Natural killer cell treated with Interleukin-12 subunit alpha and Interleukin-12 subunit beta and Interleukin-15 and Interleukin-18, amount 100 ng/mL, for 72 hours (primary cell): ENCODE data around the gene AFF3. TPM values are rescaled to one million over a fixed set of nuclear protein-coding genes. Genes with fewer than 3 reads are reported as not detected.

Source experiments
- ATAC-seq, 2 donors: fragments of 150-1000 bp; cut with Tn5 transposase in 1 of 2; sonication (Bioruptor Pico), chemical (Tn5 transposase) in 1 of 2; 2 replicates each; pipeline ENCODE4 v1.10.0; 2021
- DNase-seq: peaks from one replicate; pipeline ENCODE4 v3.0.0; 2022; ENCODE audit warnings: low spot score
- H3K27ac Mint-ChIP-seq, 2 donors: 1 replicate in 1 of 2; 2 replicates in 1 of 2; pipeline ENCODE4 v1.8.0; 2022; ENCODE audit warnings: mixed read lengths in 2 of 2, mild to moderate bottlenecking in 1 of 2, moderate library complexity in 1 of 2
- H3K27me3 Mint-ChIP-seq, 2 donors: 1 replicate in 1 of 2; 2 replicates in 1 of 2; pipeline ENCODE4 v1.8.0; 2022; ENCODE audit warnings: mixed read lengths in 2 of 2
- H3K36me3 Mint-ChIP-seq: one replicate; pipeline ENCODE4 v1.8.0; 2022; ENCODE audit warnings: mixed read lengths
- H3K4me1 Mint-ChIP-seq, 2 donors: 1 replicate in 1 of 2; 2 replicates in 1 of 2; pipeline ENCODE4 v1.8.0; 2022; ENCODE audit warnings: low read depth in 2 of 2, mixed read lengths in 2 of 2, mild to moderate bottlenecking in 1 of 2
- H3K4me3 Mint-ChIP-seq: one replicate; pipeline ENCODE4 v1.8.0; 2022; ENCODE audit warnings: mixed read lengths
- H3K9me3 Mint-ChIP-seq: 2 replicates; pipeline ENCODE4 v1.8.0; 2022; ENCODE audit warnings: mixed read lengths
- total RNA-seq, 2 donors: library from RNA; stranded (reverse); gene quantifications; one replicate each; pipeline ENCODE4 v1.2.3, GENCODE V29; 2022

AFF3 gene
- total RNA-seq, 2 donors from 2014 or later, result 1.5 TPM; not detected in 1

GRCh38 chr2:99877963-99878362, 264.4 kb downstream of the AFF3 start:
- H3K9me3 Mint-ChIP-seq, result no peaks in the 10 kb centered on the region
- H3K36me3 Mint-ChIP-seq, result no peaks in the 10 kb centered on the region
- peaks cover 0 to 10% of the 10 kb centered on the region in 2 donors for H3K27me3 Mint-ChIP-seq
- H3K4me3 Mint-ChIP-seq, result no peak overlapping the region
- DNase-seq, result no peak
- no peak overlapping the region for H3K27ac Mint-ChIP-seq
- ATAC-seq, result no peak
- H3K4me1 Mint-ChIP-seq, result no peaks in the 10 kb centered on the region

- ATAC-seq, result no peak
- Mint-ChIP-seq H3K27me3 (peaks cover 0 to 10% of the 10 kb centered on the region in 2 donors), H3K4me1 (no peaks in the 10 kb centered on the region), H3K36me3 (no peaks in the 10 kb centered on the region), H3K4me3 (no peak overlapping the region), H3K27ac (no peak overlapping the region), H3K9me3 (no peaks in the 10 kb centered on the region)
- no peak for DNase-seq
These were observed 265.4 kb downstream of the AFF3 start for GRCh38 chr2:99876956-99877355.

DNA sequence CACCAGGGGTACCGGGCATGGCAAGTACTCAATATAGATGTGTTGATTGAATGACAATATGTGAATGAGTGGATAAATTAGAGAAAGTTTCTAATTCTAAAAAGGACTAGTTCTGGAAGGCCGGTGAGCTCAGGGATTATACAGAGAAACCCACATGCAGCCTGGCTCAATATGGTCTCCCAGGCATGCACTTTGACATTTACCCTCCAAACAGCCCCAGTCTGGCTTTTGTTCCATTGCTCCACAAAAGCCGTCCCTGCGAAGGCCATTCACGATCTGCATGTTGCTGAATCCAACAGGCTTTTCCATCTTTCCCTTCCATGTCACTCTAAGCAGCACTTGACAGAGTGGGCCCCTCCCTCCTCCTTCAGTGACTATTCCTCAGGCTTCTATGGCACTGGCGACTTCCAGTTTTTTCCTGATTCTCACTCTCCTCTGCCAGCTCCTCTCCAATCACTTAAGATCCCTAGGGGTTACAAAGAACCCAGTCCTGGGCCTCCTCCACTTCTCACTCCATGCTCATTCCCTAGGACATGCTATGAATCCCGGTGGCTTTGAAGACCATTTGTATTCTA, 266.7 kb downstream of the AFF3 start:
- no peak overlapping the region for H3K4me3 Mint-ChIP-seq
- no peaks in the 10 kb centered on the region for H3K9me3 Mint-ChIP-seq
- H3K36me3 Mint-ChIP-seq, result no peaks in the 10 kb centered on the region
- H3K27ac Mint-ChIP-seq, result no peak overlapping the region
- no peak for ATAC-seq
- H3K4me1 Mint-ChIP-seq, result no peaks in the 10 kb centered on the region
- H3K27me3 Mint-ChIP-seq, result peaks cover 0 to 10% of the 10 kb centered on the region in 2 donors
- DNase-seq, result no peak

DNA sequence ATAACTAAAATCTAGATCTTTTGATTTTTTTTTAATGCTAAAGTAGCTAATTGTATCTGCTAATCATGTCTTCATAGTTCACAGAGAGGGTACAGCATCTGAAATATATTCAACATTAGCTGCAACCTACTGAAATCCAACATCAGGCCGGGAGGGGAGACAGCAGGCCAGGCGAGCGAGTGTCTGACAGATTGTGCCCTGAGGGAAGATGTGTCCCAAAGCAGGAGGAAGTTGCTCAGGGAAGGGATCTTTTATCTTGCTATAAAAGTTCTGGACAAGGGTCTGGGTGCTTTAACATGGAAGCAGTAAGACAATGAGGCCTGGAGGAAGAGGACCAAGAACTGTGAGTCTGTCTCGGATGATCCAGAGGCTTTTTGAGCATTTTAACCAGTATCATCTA, 274.1 kb downstream of the AFF3 start:
- H3K27ac Mint-ChIP-seq, result no peak overlapping the region
- ATAC-seq (no peak), DNase-seq (no peak)
- H3K4me3 Mint-ChIP-seq, result no peak overlapping the region
- H3K4me1 Mint-ChIP-seq, result peaks cover 0 to 4% of the 10 kb centered on the region in 2 donors
- H3K27me3 Mint-ChIP-seq, result peaks cover 0 to 14% of the 10 kb centered on the region in 2 donors
- H3K9me3 Mint-ChIP-seq, result no peaks in the 10 kb centered on the region
- no peaks in the 10 kb centered on the region for H3K36me3 Mint-ChIP-seq

DNA sequence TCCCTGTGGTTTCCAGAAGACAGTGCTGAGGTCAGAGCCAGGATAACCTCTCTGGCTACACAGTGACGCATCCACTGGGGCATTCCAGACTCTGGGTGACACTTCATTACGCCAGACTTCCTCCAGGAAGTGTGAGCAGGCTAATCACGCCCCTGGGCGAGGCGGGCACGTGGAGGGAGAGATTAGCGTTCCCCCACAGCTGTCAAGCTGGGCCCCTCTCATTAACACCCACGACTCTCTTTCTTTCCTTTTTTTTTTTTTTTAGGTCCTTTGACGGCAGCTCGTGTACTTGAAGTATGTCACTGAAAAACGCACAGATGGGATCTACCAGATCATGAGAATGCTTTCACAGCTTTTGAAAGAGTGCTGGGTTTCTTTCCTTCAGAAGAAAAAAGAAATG, 274.6 kb downstream of the AFF3 start:
- no peaks in the 10 kb centered on the region for H3K9me3 Mint-ChIP-seq
- ATAC-seq, result no peak

GRCh38 chr2:99865818-99866676, 276.3 kb downstream of the AFF3 start:
- DNase-seq, result no peak
- Mint-ChIP-seq H3K36me3 (no peaks in the 10 kb centered on the region), H3K4me1 (peaks cover 4 to 5% of the 10 kb centered on the region in 2 donors), H3K9me3 (no peaks in the 10 kb centered on the region), H3K27me3 (peaks cover 0 to 14% of the 10 kb centered on the region in 2 donors), H3K27ac (no peak overlapping the region), H3K4me3 (no peak overlapping the region)
- ATAC-seq, result no peak

More for the DNA sequence above, 274.6 kb downstream of the AFF3 start:
- H3K36me3 Mint-ChIP-seq, result no peaks in the 10 kb centered on the region
- no peak for DNase-seq
- no peak overlapping the region for H3K27ac Mint-ChIP-seq
- H3K4me1 Mint-ChIP-seq, result peaks cover 0 to 4% of the 10 kb centered on the region in 2 donors
- no peak overlapping the region for H3K4me3 Mint-ChIP-seq
- H3K27me3 Mint-ChIP-seq, result peaks cover 0 to 14% of the 10 kb centered on the region in 2 donors

DNA sequence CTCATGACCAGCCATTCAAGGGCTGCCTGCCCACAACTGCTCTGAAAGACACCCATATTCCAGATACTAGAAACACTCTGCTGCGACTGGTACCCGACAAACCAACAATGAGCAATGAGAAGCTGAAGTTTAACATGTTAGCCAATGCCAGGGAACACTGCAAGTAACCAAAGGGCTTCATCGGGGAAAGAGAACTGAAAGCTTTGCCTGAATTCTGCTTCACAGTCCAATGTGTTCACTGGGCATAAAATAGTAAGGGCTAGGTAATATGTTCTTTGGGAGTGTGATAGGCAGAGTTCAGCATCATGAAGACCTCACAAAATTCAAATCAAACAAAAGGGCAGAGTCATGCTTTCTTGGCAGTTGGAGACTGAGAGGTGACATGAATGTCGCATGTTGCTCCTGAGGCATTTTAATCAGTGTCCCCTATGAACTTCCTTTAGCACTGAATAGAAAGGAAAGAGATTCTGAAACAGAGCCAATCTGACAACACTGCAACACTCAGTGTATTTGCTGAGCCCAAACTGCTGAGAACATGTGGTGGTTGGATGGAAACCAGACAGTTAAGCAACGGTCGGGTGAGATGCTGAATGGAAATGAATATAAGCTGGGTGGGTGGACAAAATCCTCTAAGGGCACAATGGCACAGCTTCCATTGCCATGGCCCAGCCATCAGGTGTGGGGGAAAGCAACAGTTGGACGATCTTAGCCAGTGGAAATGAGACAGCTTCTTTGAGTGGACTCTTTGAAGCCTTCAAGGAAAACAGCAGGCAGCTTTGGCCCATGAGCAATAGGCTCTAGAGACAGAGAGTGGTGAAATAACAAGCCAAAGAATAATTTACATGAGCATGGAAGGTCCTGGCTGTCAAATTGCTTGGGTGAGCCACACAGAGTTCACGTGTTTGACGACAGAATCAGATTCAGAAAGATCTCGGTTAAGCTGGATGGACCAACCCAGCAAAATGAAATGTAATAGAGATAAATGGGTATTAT, 277.5 kb downstream of the AFF3 start:
- Mint-ChIP-seq H3K27ac (no peak overlapping the region), H3K9me3 (no peaks in the 10 kb centered on the region), H3K27me3 (peaks cover 0 to 14% of the 10 kb centered on the region in 2 donors), H3K36me3 (no peaks in the 10 kb centered on the region), H3K4me3 (no peak overlapping the region), H3K4me1 (peaks cover 4 to 5% of the 10 kb centered on the region in 2 donors)
- ATAC-seq (no peak), DNase-seq (no peak)

DNA sequence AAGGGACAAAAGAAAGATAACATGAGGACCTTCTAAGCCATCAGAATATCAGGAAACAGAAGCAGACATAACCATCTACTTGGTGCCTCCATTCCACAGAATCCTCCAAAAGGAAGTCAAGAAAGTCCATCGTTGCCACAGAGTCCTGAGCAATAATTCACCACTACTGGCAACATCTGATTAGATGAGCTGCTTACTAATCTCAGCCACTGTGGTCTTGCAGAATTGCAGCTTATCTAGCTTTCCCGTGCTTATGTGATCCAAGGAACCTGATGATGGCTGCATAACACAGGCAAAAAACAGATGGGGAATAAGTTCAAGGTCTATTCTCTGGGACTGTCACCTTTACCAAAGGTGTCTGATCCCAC, 278.5 kb downstream of the AFF3 start:
- no peak overlapping the region for H3K4me3 Mint-ChIP-seq
- DNase-seq (no peak), ATAC-seq (no peak)
- H3K9me3 Mint-ChIP-seq, result no peaks in the 10 kb centered on the region
- H3K27ac Mint-ChIP-seq, result no peak overlapping the region
- peaks cover 0 to 21% of the 10 kb centered on the region in 2 donors for H3K27me3 Mint-ChIP-seq
- H3K4me1 Mint-ChIP-seq, result peaks cover 4 to 5% of the 10 kb centered on the region in 2 donors
- H3K36me3 Mint-ChIP-seq, result no peaks in the 10 kb centered on the region

DNA sequence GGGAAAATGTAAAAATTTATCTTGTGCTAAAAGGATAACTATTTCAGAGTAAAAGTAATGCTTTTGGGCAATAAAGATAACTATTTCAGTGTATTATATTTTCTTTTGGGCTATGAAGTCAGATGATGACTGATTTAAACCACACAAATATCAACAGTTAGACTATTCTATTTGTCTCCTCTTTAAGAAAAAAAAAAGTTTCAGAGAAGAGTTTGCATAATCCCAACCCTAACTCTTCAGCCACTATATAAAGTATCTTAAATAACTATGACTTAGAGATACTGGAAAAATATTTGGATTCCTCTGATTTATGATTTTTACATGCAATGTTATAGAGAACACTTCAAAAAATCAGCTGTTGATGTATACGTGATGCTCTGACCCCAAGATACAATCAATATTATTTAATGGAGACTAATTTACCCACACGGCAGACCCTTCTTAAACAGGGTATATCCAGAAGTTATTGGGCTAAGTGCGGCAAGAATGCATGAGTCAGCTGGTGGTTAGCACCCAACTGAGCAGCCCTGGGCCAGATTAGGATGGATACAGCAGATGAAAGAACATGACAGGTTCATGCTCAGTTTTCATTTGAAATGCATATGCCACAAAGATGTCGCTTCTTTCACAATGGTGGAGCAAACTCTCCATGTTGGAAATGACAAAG, 279.0 kb downstream of the AFF3 start:
- no peaks in the 10 kb centered on the region for H3K9me3 Mint-ChIP-seq
- ATAC-seq, result no peak
- H3K36me3 Mint-ChIP-seq, result no peaks in the 10 kb centered on the region
- no peak for DNase-seq
- peaks cover 0 to 21% of the 10 kb centered on the region in 2 donors for H3K27me3 Mint-ChIP-seq
- no peak overlapping the region for H3K4me3 Mint-ChIP-seq
- H3K27ac Mint-ChIP-seq, result no peak overlapping the region
- H3K4me1 Mint-ChIP-seq, result peaks cover 4 to 5% of the 10 kb centered on the region in 2 donors

- ATAC-seq (no peak), DNase-seq (no peak)
- H3K9me3 Mint-ChIP-seq, result no peaks in the 10 kb centered on the region
- H3K4me3 Mint-ChIP-seq, result no peak overlapping the region
- H3K36me3 Mint-ChIP-seq, result no peaks in the 10 kb centered on the region
- no peak overlapping the region for H3K27ac Mint-ChIP-seq
- peaks cover 0 to 21% of the 10 kb centered on the region in 2 donors for H3K27me3 Mint-ChIP-seq
- peaks cover under 1 to 5% of the 10 kb centered on the region in 2 donors for H3K4me1 Mint-ChIP-seq
These were observed 279.8 kb downstream of the AFF3 start for GRCh38 chr2:99862566-99862965.

DNA sequence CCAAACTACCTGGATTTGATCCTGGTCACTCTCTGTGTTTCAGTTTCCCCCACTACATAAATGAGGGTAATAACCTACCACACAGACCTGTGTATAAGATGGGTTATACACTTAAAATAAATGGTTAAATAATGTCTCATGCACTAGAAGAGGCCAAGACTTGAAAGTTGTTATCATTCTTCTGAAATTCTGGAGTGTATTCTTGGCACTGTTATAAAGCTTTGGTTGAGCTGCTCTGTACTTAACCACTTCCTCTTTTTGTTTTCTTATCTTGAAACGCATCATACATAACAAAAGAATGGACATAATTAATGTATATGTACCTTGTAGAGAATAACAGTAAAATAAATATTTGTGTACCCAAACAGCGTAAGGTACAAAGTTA, 281.0 kb downstream of the AFF3 start:
- H3K36me3 Mint-ChIP-seq, result no peaks in the 10 kb centered on the region
- H3K4me3 Mint-ChIP-seq, result no peak overlapping the region
- DNase-seq (no peak), ATAC-seq (no peak)
- H3K9me3 Mint-ChIP-seq, result no peaks in the 10 kb centered on the region
- peaks cover 0 to 5% of the 10 kb centered on the region in 2 donors for H3K4me1 Mint-ChIP-seq
- H3K27ac Mint-ChIP-seq, result no peak overlapping the region
- H3K27me3 Mint-ChIP-seq, result peaks cover 0 to 21% of the 10 kb centered on the region in 2 donors

- Mint-ChIP-seq H3K9me3 (no peaks in the 10 kb centered on the region), H3K36me3 (no peaks in the 10 kb centered on the region), H3K4me1 (peaks cover 0 to 5% of the 10 kb centered on the region in 2 donors), H3K4me3 (no peak overlapping the region), H3K27ac (no peak overlapping the region), H3K27me3 (peaks cover 0 to 21% of the 10 kb centered on the region in 2 donors)
- DNase-seq, result no peak
- ATAC-seq, result no peak
These were observed 281.5 kb downstream of the AFF3 start for GRCh38 chr2:99860720-99861375.
